Fibroblast of villous mesenchyme (primary cell): ENCODE measurements around the gene ZNRD2. TPM values are rescaled to one million over a fixed set of nuclear protein-coding genes. Genes with fewer than 3 reads are reported as not detected.
A peak's percentile ranks its signal among the peaks of the same experiment; 100 is the strongest.

Experiments
- DNase-seq: peaks from one replicate; pipeline ENCODE4 v3.0.0-alpha.2; 2010; ENCODE audit warnings: low read depth
- H3K4me3 ChIP-seq: 2 replicates; pipeline ENCODE4 v1.5.1; 2011; ENCODE audit warnings: low read depth, mild to moderate bottlenecking, low read length
- CTCF ChIP-seq: IDR thresholded peaks from 2 replicates; pipeline ENCODE4 v1.5.1; 2012; ENCODE audit warnings: low read depth, mild to moderate bottlenecking, low read length; ENCODE audit not compliant: insufficient read depth
- total RNA-seq: library from RNA; depleted of rRNA; stranded (reverse); fragments of >200 nt; gene quantifications from 2 replicates; pipeline ENCODE4 v1.2.3, GENCODE V29; 2012

Gene ZNRD2
- total RNA-seq, 1 donor = 31.1 TPM

- TF ChIP-seq CTCF = no peak
- H3K4me3 ChIP-seq = no peak overlapping the region
- DNase-seq = no peak
Measured at GRCh38 chr11:65598258-65598699, 28.0 kb downstream of the ZNRD2 start.

GRCh38 chr11:65599216-65599954, 29.1 kb downstream of the ZNRD2 start:
- TF ChIP-seq CTCF = no peak
- DNase-seq = no peak

GRCh38 chr11:65599955-65600246, 29.6 kb downstream of the ZNRD2 start:
- TF ChIP-seq CTCF = no peak
- H3K4me3 ChIP-seq = no peak overlapping the region
- no peak for DNase-seq

More at GRCh38 chr11:65599216-65599954, 29.1 kb downstream of the ZNRD2 start:
- H3K4me3 ChIP-seq = no peak overlapping the region

DNA sequence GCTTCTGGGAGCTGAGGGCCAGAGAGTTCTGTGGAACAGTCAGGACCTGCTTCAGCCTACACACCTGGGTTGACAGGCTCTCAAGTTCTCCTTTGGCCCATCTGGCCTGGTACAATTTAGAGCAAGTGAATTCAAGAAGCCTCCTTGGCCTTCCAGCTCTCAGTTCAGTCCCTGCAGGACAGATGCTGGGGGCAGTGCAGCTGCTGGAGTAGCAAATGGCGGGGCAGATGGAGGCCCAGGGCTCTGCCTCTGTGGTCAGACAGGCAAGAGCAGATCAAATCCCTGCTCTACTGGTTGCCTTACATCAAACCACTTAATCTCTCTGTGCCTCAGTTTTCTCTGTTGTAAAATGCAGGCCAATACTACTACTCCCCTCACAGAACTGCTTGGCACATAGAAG, 34.0 kb downstream of the ZNRD2 start:
- no peak for TF ChIP-seq CTCF
- no peak overlapping the region for H3K4me3 ChIP-seq
- no peak for DNase-seq

DNA sequence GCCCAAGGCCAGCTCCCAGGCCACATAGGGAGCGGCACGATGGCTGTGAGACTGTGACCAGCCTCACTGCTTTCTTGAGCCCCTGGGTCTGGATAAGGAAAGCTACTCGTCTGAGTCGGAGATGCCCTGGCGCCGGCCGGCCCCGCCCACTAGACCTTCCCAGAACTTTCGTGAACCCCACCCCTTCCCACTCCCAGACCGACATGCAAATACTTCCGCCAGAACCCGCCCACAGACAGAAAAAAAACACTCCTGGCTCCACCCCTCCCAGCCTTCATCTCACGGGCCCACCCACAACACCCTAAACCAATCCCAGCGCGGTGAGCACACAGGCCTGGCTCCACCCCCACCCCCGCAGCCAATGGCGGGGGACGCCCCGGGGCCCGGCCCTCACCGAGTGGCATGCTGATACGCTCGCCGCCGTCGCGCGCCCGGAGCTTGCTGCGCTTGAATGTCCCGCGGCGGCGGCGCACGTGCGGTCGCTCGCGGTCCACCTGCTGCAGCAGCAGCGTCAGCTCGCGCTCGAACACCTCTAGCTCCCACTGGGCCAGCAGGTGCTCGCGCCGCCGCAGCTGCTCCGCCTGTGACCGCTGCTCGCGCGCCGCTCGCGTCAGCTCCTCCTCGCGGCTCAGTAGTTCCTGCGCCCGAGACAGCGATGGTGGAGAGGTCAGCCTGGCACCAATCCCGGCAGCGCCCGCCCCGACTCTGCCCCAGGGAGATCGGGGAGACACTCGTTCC, 36.8 kb downstream of the ZNRD2 start:
- peak overlapping the region; percentile 34 for H3K4me3 ChIP-seq
- peak; percentile 98 for DNase-seq
- no peak for TF ChIP-seq CTCF

DNA sequence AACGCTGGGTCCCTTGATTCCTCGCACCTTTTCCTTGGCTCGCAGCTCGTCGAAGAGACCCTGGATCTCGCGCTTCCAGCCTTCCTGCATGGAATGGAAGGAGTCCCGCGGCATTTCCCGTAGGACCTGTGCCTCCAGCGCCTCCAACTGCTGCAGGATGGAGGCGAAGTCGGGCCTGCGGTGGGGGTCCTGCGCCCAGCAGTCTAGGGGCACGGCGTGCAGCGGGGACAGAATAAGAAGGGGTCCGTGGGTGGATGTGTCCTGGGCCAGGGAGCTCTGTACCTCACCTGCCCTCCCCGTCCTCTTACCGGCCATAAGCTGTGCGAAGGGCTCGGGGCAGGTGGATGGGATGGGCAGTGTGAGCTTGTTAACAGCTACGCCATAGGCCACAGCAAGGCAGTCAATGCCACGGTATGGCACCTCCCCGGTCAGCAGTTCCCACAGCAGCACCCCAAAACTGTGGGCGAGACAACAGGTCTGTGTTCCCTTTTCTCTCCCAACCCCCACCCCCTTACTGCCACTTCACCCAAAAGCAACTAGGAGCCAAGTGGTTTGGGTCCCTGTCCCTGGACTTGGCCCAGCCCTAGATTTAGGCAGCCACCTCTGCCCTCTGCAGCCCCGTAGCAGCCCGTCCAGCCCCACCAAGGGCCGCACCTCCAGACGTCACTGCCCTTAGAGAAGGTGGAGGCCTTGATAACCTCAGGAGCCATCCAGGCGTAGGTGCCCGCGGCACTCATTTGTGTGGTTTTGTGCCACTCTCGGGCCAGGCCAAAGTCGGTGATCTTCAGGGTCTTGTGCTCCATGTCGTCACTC, 37.5 kb downstream of the ZNRD2 start:
- DNase-seq = no peak
- no peak for TF ChIP-seq CTCF
- H3K4me3 ChIP-seq = peak overlapping the region; percentile 34
